Measurements from ENCODE around the gene PTPN14.

Gene PTPN14

DNA sequence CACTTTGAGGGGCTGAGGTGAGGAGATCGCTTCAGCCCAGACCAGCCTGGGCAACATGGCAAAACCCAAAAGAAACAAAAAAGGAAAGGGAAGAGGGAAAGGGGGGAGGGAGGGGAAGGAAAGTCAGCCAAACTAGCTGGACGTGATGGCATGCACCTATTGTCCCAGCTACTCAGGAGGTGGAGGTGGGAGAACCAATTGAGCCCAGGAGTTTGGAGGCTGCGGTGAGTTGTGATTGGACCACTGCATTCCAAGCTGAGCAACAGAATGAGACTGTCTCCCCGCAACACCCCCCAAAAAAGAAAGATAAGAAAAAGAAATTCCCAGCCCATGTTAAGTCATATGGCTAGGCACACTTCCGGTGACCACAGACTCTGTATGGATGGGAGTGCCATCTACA is 128.4 kb downstream of the PTPN14 start:
- TF ChIP-seq, protein P1, sequence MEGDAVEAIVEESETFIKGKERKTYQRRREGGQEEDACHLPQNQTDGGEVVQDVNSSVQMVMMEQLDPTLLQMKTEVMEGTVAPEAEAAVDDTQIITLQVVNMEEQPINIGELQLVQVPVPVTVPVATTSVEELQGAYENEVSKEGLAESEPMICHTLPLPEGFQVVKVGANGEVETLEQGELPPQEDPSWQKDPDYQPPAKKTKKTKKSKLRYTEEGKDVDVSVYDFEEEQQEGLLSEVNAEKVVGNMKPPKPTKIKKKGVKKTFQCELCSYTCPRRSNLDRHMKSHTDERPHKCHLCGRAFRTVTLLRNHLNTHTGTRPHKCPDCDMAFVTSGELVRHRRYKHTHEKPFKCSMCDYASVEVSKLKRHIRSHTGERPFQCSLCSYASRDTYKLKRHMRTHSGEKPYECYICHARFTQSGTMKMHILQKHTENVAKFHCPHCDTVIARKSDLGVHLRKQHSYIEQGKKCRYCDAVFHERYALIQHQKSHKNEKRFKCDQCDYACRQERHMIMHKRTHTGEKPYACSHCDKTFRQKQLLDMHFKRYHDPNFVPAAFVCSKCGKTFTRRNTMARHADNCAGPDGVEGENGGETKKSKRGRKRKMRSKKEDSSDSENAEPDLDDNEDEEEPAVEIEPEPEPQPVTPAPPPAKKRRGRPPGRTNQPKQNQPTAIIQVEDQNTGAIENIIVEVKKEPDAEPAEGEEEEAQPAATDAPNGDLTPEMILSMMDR (conservative IDR thresholded peaks at IDR 0.05; ENCODE audit: low read length): no peak
- DNase-seq (ENCODE audit: low read depth): no peak
- no peak overlapping the region for H3K4me3 ChIP-seq (ENCODE audit: low read length)

- DNase-seq (ENCODE audit: low read depth): peak; percentile 48
These were observed 129.2 kb downstream of the PTPN14 start for GRCh38 chr1:214422137-214422671.

DNA sequence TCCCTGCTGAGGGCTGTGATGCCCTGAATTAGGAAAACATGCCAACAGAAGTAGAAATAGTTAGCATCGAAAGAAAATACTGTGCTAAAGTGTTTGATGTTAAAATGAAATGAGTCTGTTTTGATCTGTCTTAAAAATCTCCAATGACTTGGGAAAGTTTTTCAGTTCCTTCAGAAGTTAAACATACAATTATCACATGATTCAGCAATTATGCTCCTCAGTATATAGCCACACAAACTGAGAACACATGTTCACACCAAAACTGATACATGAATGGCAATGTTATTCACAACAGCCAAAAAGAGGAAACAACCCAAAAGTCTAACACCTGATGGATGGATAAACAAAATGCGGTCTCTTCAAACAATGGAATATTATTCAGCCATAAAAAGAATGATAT is 130.6 kb downstream of the PTPN14 start:
- no peak overlapping the region for H3K4me3 ChIP-seq (ENCODE audit: low read length)
- no peak for DNase-seq (ENCODE audit: low read depth)
- TF ChIP-seq, protein P1 (conservative IDR thresholded peaks at IDR 0.05; ENCODE audit: low read length): no peak

More at GRCh38 chr1:214422137-214422671, 129.2 kb downstream of the PTPN14 start:
- H3K4me3 ChIP-seq (ENCODE audit: low read length): no peak overlapping the region
- TF ChIP-seq, protein P1 (conservative IDR thresholded peaks at IDR 0.05; ENCODE audit: low read length): no peak

GRCh38 chr1:214420341-214420740 is 131.1 kb downstream of the PTPN14 start:
- TF ChIP-seq, protein P1 (conservative IDR thresholded peaks at IDR 0.05; ENCODE audit: low read length): no peak
- no peak overlapping the region for H3K4me3 ChIP-seq (ENCODE audit: low read length)
- no peak for DNase-seq (ENCODE audit: low read depth)

DNA sequence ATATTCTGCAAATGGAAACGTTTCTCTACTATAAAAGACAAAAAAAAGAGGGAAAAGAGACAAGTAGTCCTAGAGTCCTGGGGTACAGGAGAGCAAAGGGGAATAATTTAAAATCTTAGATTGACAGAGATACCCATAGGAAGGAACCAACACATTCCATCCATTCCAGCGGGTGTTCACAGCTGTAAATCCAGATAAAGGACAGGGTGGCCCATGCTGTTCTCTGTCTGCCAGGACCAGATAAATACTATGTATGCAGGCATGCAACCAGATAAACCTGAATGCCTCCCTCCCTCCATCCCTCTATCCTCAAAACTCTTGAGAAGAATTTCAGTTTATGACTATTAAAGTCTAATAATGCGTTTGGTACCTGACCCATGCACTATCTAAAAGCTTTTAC is 131.8 kb downstream of the PTPN14 start:
- no peak for DNase-seq (ENCODE audit: low read depth)
- TF ChIP-seq, protein P1 (conservative IDR thresholded peaks at IDR 0.05; ENCODE audit: low read length): no peak
- H3K4me3 ChIP-seq (ENCODE audit: low read length): no peak overlapping the region

GRCh38 chr1:214418391-214418790 is 133.0 kb downstream of the PTPN14 start:
- no peak overlapping the region for H3K4me3 ChIP-seq (ENCODE audit: low read length)
- peak; percentile 53 for DNase-seq (ENCODE audit: low read depth)
- TF ChIP-seq, protein P1 (conservative IDR thresholded peaks at IDR 0.05; ENCODE audit: low read length): no peak

- peak; percentile 64 for DNase-seq (ENCODE audit: low read depth)
- TF ChIP-seq, protein P1 (conservative IDR thresholded peaks at IDR 0.05; ENCODE audit: low read length): no peak
- H3K4me3 ChIP-seq (ENCODE audit: low read length): no peak overlapping the region
These were observed 133.7 kb downstream of the PTPN14 start for GRCh38 chr1:214417545-214418210.
